WTC11 (cell line): ENCODE measurements around the gene TOB2. TPM values are rescaled to one million over a fixed set of nuclear protein-coding genes. Genes with fewer than 3 reads are reported as not detected.
"Not testable (repeated sequence)": the region's sequence is repeated elsewhere in the genome, so short reads cannot be mapped to it uniquely, and the experiment has no call there.

Source experiments
- ATAC-seq: fragments of 200-7000 bp; cut with Tn5 transposase; 2 replicates; pipeline ENCODE4 v1.10.0; 2021; ENCODE audit warnings: mild to moderate bottlenecking, moderate library complexity
- CTCF ChIA-PET: fragments of 300-600 bp; sonication (Branson Sonifier 250); formaldehyde crosslinking; loops from one replicate; lab custom pipeline; 2021; ENCODE audit warnings: antibody characterized with exemption; lab: Charles Lee
- POLR2A ChIA-PET: fragments of 350-600 bp; sonication (Branson Sonifier 250); formaldehyde crosslinking; loops from one replicate; lab custom pipeline; 2021; ENCODE audit warnings: antibody characterized with exemption; lab: Charles Lee
- DNase-seq: peaks from one replicate; pipeline ENCODE4 v3.0.0; 2021; ENCODE audit warnings: low spot score
- H3K27ac Mint-ChIP-seq: 2 replicates; pipeline ENCODE4 v1.8.0; 2021; ENCODE audit warnings: mixed read lengths
- H3K27me3 Mint-ChIP-seq: 2 replicates; pipeline ENCODE4 v1.8.0; 2021; ENCODE audit warnings: low read depth, mild to moderate bottlenecking, moderate library complexity, mixed read lengths
- H3K36me3 Mint-ChIP-seq: 2 replicates; pipeline ENCODE4 v1.8.0; 2021; ENCODE audit warnings: mixed read lengths
- H3K4me1 Mint-ChIP-seq: 2 replicates; pipeline ENCODE4 v1.8.0; 2022; ENCODE audit warnings: mixed read lengths
- H3K4me3 Mint-ChIP-seq: 2 replicates; pipeline ENCODE4 v1.8.0; 2021; ENCODE audit warnings: mild to moderate bottlenecking, moderate library complexity, mixed read lengths
- H3K9me3 Mint-ChIP-seq: 2 replicates; pipeline ENCODE4 v1.8.0; 2021; ENCODE audit warnings: mixed read lengths
- ATF6 ChIP-seq: sonication (generic); formaldehyde crosslinking; IDR thresholded peaks from 2 replicates; pipeline ENCODE4 v1.8.1; 2023; ENCODE audit warnings: mild to moderate bottlenecking, missing genetic modification reagents
- JAZF1 ChIP-seq: fragments of 250-450 bp; sonication (Bioruptor Pico); IDR thresholded peaks from 2 replicates; pipeline ENCODE4 v1.9.0; 2021; ENCODE audit warnings: moderate library complexity, mild to moderate bottlenecking, inconsistent platforms
- JUN ChIP-seq: sonication (generic); formaldehyde crosslinking; IDR thresholded peaks from 2 replicates; pipeline ENCODE4 v1.8.0; 2023; ENCODE audit warnings: mild to moderate bottlenecking, missing genetic modification reagents
- MLX ChIP-seq: sonication (generic); formaldehyde crosslinking; IDR thresholded peaks from 2 replicates; pipeline ENCODE4 v1.8.1; 2023; ENCODE audit warnings: mild to moderate bottlenecking, missing genetic modification reagents, moderate library complexity
- MXD4 ChIP-seq: fragments of 250-450 bp; sonication (Bioruptor Pico); IDR thresholded peaks from 2 replicates; pipeline ENCODE4 v1.8.0; 2021; ENCODE audit warnings: mild to moderate bottlenecking, moderate library complexity, borderline replicate concordance
- NR2C2 ChIP-seq: sonication (generic); formaldehyde crosslinking; IDR thresholded peaks from 2 replicates; pipeline ENCODE4 v1.8.0; 2022; ENCODE audit warnings: mild to moderate bottlenecking, missing genetic modification reagents
- OVOL2 ChIP-seq: fragments of 250-450 bp; sonication (Bioruptor Pico); IDR thresholded peaks from 2 replicates; pipeline ENCODE4 v1.9.0; 2021; ENCODE audit warnings: mild to moderate bottlenecking, borderline replicate concordance
- SOX15 ChIP-seq: fragments of 250-450 bp; sonication (Bioruptor Pico); IDR thresholded peaks from 2 replicates; pipeline ENCODE4 v1.9.0; 2021; ENCODE audit warnings: mild to moderate bottlenecking
- TCF7 ChIP-seq: sonication (generic); formaldehyde crosslinking; IDR thresholded peaks from 2 replicates; pipeline ENCODE4 v1.8.0; 2022; ENCODE audit warnings: mild to moderate bottlenecking, low read depth, missing genetic modification reagents, moderate library complexity
- ZBTB21 ChIP-seq: sonication (generic); formaldehyde crosslinking; IDR thresholded peaks from 2 replicates; pipeline ENCODE4 v1.8.1; 2023; ENCODE audit warnings: mild to moderate bottlenecking, missing genetic modification reagents, borderline replicate concordance
- ZNF263 ChIP-seq: sonication (generic); formaldehyde crosslinking; IDR thresholded peaks from 2 replicates; pipeline ENCODE4 v1.8.1; 2022; ENCODE audit warnings: low read depth, mild to moderate bottlenecking, moderate library complexity, missing genetic modification reagents
- total RNA-seq: library from RNA; stranded (reverse); gene quantifications from 3 replicates; pipeline ENCODE4 v1.2.3, GENCODE V29; 2021
- TF ChIP-seq, protein P1 (sequence below): fragments of 250-450 bp; sonication (Bioruptor Pico); IDR thresholded peaks from 2 replicates; pipeline ENCODE4 v1.9.0; 2021; ENCODE audit warnings: moderate library complexity, mild to moderate bottlenecking, inconsistent platforms, borderline replicate concordance
- TF ChIP-seq, protein P2 (sequence below): sonication (generic); formaldehyde crosslinking; IDR thresholded peaks from 2 replicates; pipeline ENCODE4 v1.8.1; 2023; ENCODE audit warnings: mild to moderate bottlenecking, missing genetic modification reagents, moderate library complexity
- TF ChIP-seq, protein P3 (sequence below): sonication (generic); formaldehyde crosslinking; IDR thresholded peaks from 2 replicates; pipeline ENCODE4 v1.8.0; 2022; ENCODE audit warnings: mild to moderate bottlenecking, missing genetic modification reagents
- TF ChIP-seq, protein P4 (sequence below): sonication (generic); formaldehyde crosslinking; IDR thresholded peaks from 2 replicates; pipeline ENCODE4 v1.8.0; 2022; ENCODE audit warnings: missing genetic modification reagents
- TF ChIP-seq, protein P5 (sequence below): sonication (generic); formaldehyde crosslinking; IDR thresholded peaks from 2 replicates; pipeline ENCODE4 v1.8.1; 2022; ENCODE audit warnings: mild to moderate bottlenecking, moderate library complexity, missing genetic modification reagents

TOB2 gene
- total RNA-seq, 1 experiment from 2014 or later: 46.6 TPM

- TF ChIP-seq, protein P1, sequence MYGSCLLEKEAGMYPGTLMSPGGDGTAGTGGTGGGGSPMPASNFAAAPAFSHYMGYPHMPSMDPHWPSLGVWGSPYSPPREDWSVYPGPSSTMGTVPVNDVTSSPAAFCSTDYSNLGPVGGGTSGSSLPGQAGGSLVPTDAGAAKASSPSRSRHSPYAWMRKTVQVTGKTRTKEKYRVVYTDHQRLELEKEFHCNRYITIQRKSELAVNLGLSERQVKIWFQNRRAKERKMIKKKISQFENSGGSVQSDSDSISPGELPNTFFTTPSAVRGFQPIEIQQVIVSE (CRISPR knock-in tag): no peak
Measured at GRCh38 chr22:41468381-41469217, 22.0 kb upstream of the TOB2 start, which contains the start of the genes ACO2 and PHF5A (continued).

GRCh38 chr22:41461901-41462300, 15.3 kb upstream of the TOB2 start:
- ATAC-seq (no peak), DNase-seq (no peak)
- ChIA-PET CTCF (interaction anchor here (1.1 kb wide), 1 partner anchor 58 kb away, joined by 5 read pairs; no protein-coding TSS in a partner anchor), POLR2A (interaction anchor here (0.6 to 0.9 kb wide), 3 partner anchors 8 to 17 kb away, joined by 3 to 7 read pairs (median 4); no protein-coding TSS in a partner anchor)
- no peaks in the 10 kb centered on the region; the same call in 1 of the 2 replicates for H3K4me1 Mint-ChIP-seq
- no peaks in the 10 kb centered on the region for H3K27me3 Mint-ChIP-seq
- no peak overlapping the region for H3K4me3 Mint-ChIP-seq
- H3K27ac Mint-ChIP-seq: no peak overlapping the region
- H3K36me3 Mint-ChIP-seq: peaks cover 61% of the 10 kb centered on the region
- TF ChIP-seq TCF7 (CRISPR knock-in tag): no peak
- no peak for TF ChIP-seq ZBTB21 (CRISPR knock-in tag)
- no peak for TF ChIP-seq SOX15 (CRISPR knock-in tag)
- TF ChIP-seq JAZF1 (CRISPR knock-in tag): no peak
- no peak for TF ChIP-seq ATF6 (CRISPR knock-in tag)
- no peak for TF ChIP-seq ZNF263
- TF ChIP-seq MLX (CRISPR knock-in tag): no peak
- no peak for TF ChIP-seq JUN (CRISPR knock-in tag)
- TF ChIP-seq, protein P2, sequence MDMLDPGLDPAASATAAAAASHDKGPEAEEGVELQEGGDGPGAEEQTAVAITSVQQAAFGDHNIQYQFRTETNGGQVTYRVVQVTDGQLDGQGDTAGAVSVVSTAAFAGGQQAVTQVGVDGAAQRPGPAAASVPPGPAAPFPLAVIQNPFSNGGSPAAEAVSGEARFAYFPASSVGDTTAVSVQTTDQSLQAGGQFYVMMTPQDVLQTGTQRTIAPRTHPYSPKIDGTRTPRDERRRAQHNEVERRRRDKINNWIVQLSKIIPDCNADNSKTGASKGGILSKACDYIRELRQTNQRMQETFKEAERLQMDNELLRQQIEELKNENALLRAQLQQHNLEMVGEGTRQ (CRISPR knock-in tag): no peak
- TF ChIP-seq, protein P3, sequence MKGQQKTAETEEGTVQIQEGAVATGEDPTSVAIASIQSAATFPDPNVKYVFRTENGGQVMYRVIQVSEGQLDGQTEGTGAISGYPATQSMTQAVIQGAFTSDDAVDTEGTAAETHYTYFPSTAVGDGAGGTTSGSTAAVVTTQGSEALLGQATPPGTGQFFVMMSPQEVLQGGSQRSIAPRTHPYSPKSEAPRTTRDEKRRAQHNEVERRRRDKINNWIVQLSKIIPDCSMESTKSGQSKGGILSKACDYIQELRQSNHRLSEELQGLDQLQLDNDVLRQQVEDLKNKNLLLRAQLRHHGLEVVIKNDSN (CRISPR knock-in tag): no peak
- TF ChIP-seq, protein P4, sequence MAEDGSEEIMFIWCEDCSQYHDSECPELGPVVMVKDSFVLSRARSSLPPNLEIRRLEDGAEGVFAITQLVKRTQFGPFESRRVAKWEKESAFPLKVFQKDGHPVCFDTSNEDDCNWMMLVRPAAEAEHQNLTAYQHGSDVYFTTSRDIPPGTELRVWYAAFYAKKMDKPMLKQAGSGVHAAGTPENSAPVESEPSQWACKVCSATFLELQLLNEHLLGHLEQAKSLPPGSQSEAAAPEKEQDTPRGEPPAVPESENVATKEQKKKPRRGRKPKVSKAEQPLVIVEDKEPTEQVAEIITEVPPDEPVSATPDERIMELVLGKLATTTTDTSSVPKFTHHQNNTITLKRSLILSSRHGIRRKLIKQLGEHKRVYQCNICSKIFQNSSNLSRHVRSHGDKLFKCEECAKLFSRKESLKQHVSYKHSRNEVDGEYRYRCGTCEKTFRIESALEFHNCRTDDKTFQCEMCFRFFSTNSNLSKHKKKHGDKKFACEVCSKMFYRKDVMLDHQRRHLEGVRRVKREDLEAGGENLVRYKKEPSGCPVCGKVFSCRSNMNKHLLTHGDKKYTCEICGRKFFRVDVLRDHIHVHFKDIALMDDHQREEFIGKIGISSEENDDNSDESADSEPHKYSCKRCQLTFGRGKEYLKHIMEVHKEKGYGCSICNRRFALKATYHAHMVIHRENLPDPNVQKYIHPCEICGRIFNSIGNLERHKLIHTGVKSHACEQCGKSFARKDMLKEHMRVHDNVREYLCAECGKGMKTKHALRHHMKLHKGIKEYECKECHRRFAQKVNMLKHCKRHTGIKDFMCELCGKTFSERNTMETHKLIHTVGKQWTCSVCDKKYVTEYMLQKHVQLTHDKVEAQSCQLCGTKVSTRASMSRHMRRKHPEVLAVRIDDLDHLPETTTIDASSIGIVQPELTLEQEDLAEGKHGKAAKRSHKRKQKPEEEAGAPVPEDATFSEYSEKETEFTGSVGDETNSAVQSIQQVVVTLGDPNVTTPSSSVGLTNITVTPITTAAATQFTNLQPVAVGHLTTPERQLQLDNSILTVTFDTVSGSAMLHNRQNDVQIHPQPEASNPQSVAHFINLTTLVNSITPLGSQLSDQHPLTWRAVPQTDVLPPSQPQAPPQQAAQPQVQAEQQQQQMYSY (CRISPR knock-in tag): no peak
- no peak for TF ChIP-seq MXD4 (CRISPR knock-in tag)
- TF ChIP-seq NR2C2 (CRISPR knock-in tag): no peak
- no peak for TF ChIP-seq OVOL2 (CRISPR knock-in tag)
- TF ChIP-seq, protein P5, sequence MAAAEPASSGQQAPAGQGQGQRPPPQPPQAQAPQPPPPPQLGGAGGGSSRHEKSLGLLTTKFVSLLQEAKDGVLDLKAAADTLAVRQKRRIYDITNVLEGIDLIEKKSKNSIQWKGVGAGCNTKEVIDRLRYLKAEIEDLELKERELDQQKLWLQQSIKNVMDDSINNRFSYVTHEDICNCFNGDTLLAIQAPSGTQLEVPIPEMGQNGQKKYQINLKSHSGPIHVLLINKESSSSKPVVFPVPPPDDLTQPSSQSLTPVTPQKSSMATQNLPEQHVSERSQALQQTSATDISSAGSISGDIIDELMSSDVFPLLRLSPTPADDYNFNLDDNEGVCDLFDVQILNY: no peak
- no peaks in the 10 kb centered on the region for H3K9me3 Mint-ChIP-seq

DNA sequence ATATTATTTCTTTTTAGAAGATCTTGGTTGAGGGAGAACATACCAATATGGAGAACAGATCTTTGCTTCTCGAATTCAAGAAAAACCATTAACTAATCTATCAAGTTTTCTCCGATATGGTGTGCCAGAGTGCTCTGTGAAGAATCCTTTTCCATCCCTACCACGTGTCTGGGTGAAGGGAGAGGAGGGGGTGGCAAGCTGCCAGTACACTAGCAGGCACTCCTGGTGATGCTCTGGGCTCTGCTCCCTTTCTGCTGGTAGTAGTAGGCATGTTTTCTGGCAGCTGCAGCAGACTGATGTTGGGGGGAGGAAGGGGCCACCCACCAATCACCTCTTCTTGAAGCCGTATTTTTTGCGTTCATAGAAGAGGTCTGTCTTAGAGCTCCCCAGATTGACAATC, 13.5 kb upstream of the TOB2 start:
- H3K36me3 Mint-ChIP-seq: peaks cover 45% of the 10 kb centered on the region
- CTCF ChIA-PET: interaction anchor here (1.0 kb wide), 1 partner anchor 56 kb away, joined by 3 read pairs; no protein-coding TSS in a partner anchor
- H3K4me1 Mint-ChIP-seq, H3K9me3 Mint-ChIP-seq, H3K4me3 Mint-ChIP-seq, H3K27ac Mint-ChIP-seq, ATAC-seq, DNase-seq, H3K27me3 Mint-ChIP-seq: not testable (repeated sequence)
- POLR2A ChIA-PET: interaction anchor here (2.5 kb wide), 1 partner anchor 14 kb away, joined by 8 read pairs; the partner anchor contains the start of gene TOB2
